Measurements from ENCODE around the gene GSE1. TPM values are rescaled to one million over a fixed set of nuclear protein-coding genes. Genes with fewer than 3 reads are reported as not detected.

The GSE1 gene
- total RNA-seq, 3 donors from 2014 or later, result 52.3 to 105 (median 60.7) TPM

- Histone ChIP-seq H3K27me3 (no peaks in the 10 kb centered on the region), H3K9me3 (no peaks in the 10 kb centered on the region), H3K36me3 (no peaks in the 10 kb centered on the region), H3K4me1 (peaks cover 0 to 7% of the 10 kb centered on the region in 2 donors), H3K4me3 (peak overlapping the region in 1 of 3 donors; percentile 46), H3K27ac (peak overlapping the region in 1 of 2 donors; percentile 58)
- TF ChIP-seq POLR2A (IDR thresholded peaks at IDR 0.05) (no peak), POLR2AphosphoS5 (IDR thresholded peaks at IDR 0.05) (no peak), CTCF (IDR thresholded peaks at IDR 0.05) (no peak)
- DNase-seq (ENCODE audit: low spot score in 2 of 2), result no peak
- intact Hi-C loops (cut with DNase I; ENCODE audit: low total_unique reads), result loop anchor here (5.0 kb wide), 1 partner anchor 943 kb away; no protein-coding TSS in a partner anchor
Observed at GRCh38 chr16:85650135-85650843, 37.2 kb downstream of the GSE1 start.

DNA sequence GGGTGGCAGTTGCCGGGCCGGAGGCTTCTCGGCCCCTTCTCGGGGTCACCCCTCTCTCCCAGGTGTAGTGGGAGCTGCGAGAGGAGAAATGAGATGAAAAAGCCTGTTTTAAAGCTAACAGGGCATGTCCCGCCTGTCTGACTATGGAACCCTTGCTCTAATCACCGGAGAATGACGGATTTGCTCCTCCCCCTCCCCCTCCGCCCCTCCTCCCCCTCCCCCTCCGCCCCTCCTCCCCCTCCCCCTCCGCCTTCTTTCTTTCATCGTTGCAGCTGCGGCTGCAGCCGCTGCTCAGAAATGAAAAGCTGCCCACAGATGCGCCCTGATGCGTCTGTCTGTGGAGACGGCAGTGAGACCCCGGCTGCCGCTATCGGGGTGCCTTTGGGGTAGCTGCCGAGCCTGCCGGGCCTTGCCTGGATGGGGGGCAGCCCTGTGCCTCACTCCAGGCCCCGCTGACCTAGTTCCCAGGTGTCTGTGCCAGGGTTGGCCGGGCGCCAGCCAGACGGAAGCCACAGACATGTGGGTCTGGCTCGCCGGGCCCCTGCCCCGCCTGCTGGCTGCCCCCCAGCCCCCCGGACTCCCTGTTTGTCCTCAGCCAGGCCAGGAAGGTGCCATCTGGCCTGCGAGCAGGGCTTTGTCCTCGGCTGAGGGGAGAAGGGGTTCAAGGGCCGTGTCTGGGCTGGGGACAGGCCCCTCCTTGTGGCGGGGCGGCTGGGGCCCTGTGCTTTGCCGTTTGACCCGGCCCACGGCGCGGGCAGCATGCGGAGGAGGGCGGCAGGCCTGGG lies 37.9 kb downstream of the GSE1 start:
- no peaks in the 10 kb centered on the region for H3K27me3 ChIP-seq
- TF ChIP-seq POLR2A (IDR thresholded peaks at IDR 0.05), result no peak
- TF ChIP-seq POLR2AphosphoS5 (IDR thresholded peaks at IDR 0.05), result no peak
- no peak for TF ChIP-seq CTCF (IDR thresholded peaks at IDR 0.05)
- no peak for DNase-seq (ENCODE audit: low spot score in 2 of 2)
- H3K27ac ChIP-seq, result peak overlapping the region; percentile 45 to 59
- no peaks in the 10 kb centered on the region for H3K9me3 ChIP-seq
- H3K4me1 ChIP-seq, result peaks cover 0 to 7% of the 10 kb centered on the region in 2 donors
- H3K36me3 ChIP-seq, result no peaks in the 10 kb centered on the region
- H3K4me3 ChIP-seq, result peak overlapping the region in 2 of 3 donors; percentile 27 to 46
- intact Hi-C loops (cut with DNase I; ENCODE audit: low total_unique reads), result loop anchor here (5.0 kb wide), 1 partner anchor 944 kb away; no protein-coding TSS in a partner anchor

- no peak for TF ChIP-seq POLR2A (IDR thresholded peaks at IDR 0.05)
- no peak for TF ChIP-seq POLR2AphosphoS5 (IDR thresholded peaks at IDR 0.05)
- TF ChIP-seq CTCF (IDR thresholded peaks at IDR 0.05), result no peak
- Histone ChIP-seq H3K4me3 (no peak overlapping the region), H3K4me1 (peaks cover 0 to 7% of the 10 kb centered on the region in 2 donors), H3K36me3 (no peaks in the 10 kb centered on the region), H3K27me3 (no peaks in the 10 kb centered on the region), H3K27ac (peak overlapping the region; percentile 45 to 59), H3K9me3 (no peaks in the 10 kb centered on the region)
- DNase-seq (ENCODE audit: low spot score in 2 of 2), result no peak
- intact Hi-C loops (cut with DNase I; ENCODE audit: low total_unique reads), result loop anchor here (5.0 kb wide), 1 partner anchor 945 kb away; no protein-coding TSS in a partner anchor
Observed at GRCh38 chr16:85651629-85652430, 38.7 kb downstream of the GSE1 start.

DNA sequence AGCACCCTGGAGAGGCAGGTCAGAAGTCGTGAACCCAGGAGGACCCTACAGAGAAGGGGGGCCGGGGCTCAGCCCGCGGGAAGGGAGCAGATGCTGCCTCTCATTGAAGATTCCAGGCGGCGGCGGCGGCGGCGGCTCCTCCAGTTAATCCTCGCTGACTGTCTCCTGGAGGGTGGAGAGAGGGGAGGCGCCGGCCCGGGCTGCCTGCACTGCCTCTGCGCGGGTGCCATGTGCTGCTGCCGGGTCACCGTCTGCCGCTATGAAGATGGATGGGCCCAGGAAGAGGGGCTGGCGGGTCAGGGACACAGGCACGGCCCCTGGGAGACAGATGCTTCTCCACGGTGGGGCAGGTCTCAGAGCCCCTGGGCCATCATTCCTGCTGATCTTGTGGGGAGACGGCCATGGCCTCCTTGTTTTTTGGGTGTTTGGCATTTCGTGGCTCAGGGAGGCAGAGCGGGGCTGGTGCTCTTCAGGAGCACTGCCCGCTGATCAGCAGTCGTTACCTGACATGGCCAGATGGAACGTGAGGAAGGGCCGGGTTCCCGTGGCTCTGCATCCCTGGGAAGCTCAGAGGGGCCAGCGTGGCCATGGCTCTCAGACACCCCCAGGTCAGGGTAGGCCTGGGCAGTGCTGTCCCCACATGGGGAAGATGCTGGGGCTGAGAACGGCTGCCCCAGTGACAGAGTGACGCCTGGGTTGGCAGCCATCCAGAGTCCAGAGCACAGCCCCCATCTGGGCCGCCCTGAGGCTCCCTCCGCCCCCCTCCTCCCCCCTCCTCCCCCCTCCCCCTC lies 39.5 kb downstream of the GSE1 start:
- DNase-seq (ENCODE audit: low spot score in 2 of 2), result no peak
- Histone ChIP-seq H3K9me3 (no peaks in the 10 kb centered on the region), H3K27me3 (no peaks in the 10 kb centered on the region), H3K36me3 (no peaks in the 10 kb centered on the region), H3K4me1 (peaks cover 0 to 7% of the 10 kb centered on the region in 2 donors), H3K27ac (peak overlapping the region; percentile 57 to 59), H3K4me3 (no peak overlapping the region)
- intact Hi-C loops (cut with DNase I; ENCODE audit: low total_unique reads), result loop anchor here (5.0 kb wide), 1 partner anchor 945 kb away; no protein-coding TSS in a partner anchor
- no peak for TF ChIP-seq POLR2AphosphoS5 (IDR thresholded peaks at IDR 0.05)
- no peak for TF ChIP-seq POLR2A (IDR thresholded peaks at IDR 0.05)
- no peak for TF ChIP-seq CTCF (IDR thresholded peaks at IDR 0.05)

All from breast epithelium (tissue), 4 donors.